ENCODE measurements around the gene JARID2.

- TF ChIP-seq, protein P1, sequence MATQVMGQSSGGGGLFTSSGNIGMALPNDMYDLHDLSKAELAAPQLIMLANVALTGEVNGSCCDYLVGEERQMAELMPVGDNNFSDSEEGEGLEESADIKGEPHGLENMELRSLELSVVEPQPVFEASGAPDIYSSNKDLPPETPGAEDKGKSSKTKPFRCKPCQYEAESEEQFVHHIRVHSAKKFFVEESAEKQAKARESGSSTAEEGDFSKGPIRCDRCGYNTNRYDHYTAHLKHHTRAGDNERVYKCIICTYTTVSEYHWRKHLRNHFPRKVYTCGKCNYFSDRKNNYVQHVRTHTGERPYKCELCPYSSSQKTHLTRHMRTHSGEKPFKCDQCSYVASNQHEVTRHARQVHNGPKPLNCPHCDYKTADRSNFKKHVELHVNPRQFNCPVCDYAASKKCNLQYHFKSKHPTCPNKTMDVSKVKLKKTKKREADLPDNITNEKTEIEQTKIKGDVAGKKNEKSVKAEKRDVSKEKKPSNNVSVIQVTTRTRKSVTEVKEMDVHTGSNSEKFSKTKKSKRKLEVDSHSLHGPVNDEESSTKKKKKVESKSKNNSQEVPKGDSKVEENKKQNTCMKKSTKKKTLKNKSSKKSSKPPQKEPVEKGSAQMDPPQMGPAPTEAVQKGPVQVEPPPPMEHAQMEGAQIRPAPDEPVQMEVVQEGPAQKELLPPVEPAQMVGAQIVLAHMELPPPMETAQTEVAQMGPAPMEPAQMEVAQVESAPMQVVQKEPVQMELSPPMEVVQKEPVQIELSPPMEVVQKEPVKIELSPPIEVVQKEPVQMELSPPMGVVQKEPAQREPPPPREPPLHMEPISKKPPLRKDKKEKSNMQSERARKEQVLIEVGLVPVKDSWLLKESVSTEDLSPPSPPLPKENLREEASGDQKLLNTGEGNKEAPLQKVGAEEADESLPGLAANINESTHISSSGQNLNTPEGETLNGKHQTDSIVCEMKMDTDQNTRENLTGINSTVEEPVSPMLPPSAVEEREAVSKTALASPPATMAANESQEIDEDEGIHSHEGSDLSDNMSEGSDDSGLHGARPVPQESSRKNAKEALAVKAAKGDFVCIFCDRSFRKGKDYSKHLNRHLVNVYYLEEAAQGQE (IDR thresholded peaks at IDR 0.05; ENCODE audit: insufficient read depth in 1 of 2, low read depth in 2 of 2, low read length in 2 of 2) = no peak
- no peak for TF ChIP-seq POLR2AphosphoS5 (IDR thresholded peaks at IDR 0.05; ENCODE audit: low read depth, low read length)
Observed at GRCh38 chr6:15348528-15348927, 102.7 kb downstream of the JARID2 start.
